Activated B cell treated with CpG ODN at 0.5 μM for 24 hours (primary cell): ENCODE measurements around the gene IRX5. TPM values are rescaled to one million over a fixed set of nuclear protein-coding genes. Genes with fewer than 3 reads are reported as not detected.

Source experiments
- ATAC-seq: fragments of 200-7000 bp; cut with Tn5 transposase; one replicate; pipeline ENCODE4 v1.10.0; 2021; ENCODE audit warnings: low read depth, mild to moderate bottlenecking, moderate library complexity
- CTCF ChIA-PET: fragments of 350-600 bp; sonication (Branson Sonifier 250); formaldehyde crosslinking; loops from one replicate; lab custom pipeline; 2021; ENCODE audit warnings: antibody characterized with exemption; lab: Charles Lee
- POLR2A ChIA-PET: fragments of 350-600 bp; sonication (Branson Sonifier 250); formaldehyde crosslinking; loops from one replicate; lab custom pipeline; 2021; ENCODE audit warnings: antibody characterized with exemption; lab: Charles Lee
- DNase-seq: peaks from one replicate; pipeline ENCODE4 v3.0.0; 2022
- H3K27ac Mint-ChIP-seq: one replicate; pipeline ENCODE4 v1.8.0; 2020; ENCODE audit warnings: mixed read lengths
- H3K27me3 Mint-ChIP-seq: one replicate; pipeline ENCODE4 v1.8.0; 2021; ENCODE audit warnings: mixed read lengths
- H3K36me3 Mint-ChIP-seq: one replicate; pipeline ENCODE4 v1.8.0; 2021; ENCODE audit warnings: low read depth, mixed read lengths
- H3K4me1 Mint-ChIP-seq: one replicate; pipeline ENCODE4 v1.8.0; 2021; ENCODE audit warnings: mixed read lengths
- H3K4me3 Mint-ChIP-seq: one replicate; pipeline ENCODE4 v1.8.0; 2020; ENCODE audit warnings: mild to moderate bottlenecking, mixed read lengths
- H3K9me3 Mint-ChIP-seq: one replicate; pipeline ENCODE4 v1.8.0; 2020; ENCODE audit warnings: mixed read lengths
- CTCF ChIP-seq: fragments of 200-600 bp; IDR thresholded peaks from one replicate; pipeline ENCODE4 v1.8.0; 2022; ENCODE audit warnings: antibody characterized with exemption, mild to moderate bottlenecking
- intact Hi-C: fragments of 100-400 bp; cut with micrococcal nuclease; formaldehyde crosslinking; loops from one replicate; pipeline ENCODE4 v1.15.1; 2024
- total RNA-seq: library from RNA; stranded (reverse); gene quantifications from 2 replicates; pipeline ENCODE4 v1.2.3, GENCODE V29; 2022

The IRX5 gene
- total RNA-seq, 1 donor from 2014 or later: not detected

- peaks cover 41% of the 10 kb centered on the region for H3K27me3 Mint-ChIP-seq
- H3K9me3 Mint-ChIP-seq: no peaks in the 10 kb centered on the region
- DNase-seq: no peak
- peaks cover 27% of the 10 kb centered on the region for H3K4me1 Mint-ChIP-seq
- CTCF ChIA-PET: no interaction called here
- no peak overlapping the region for H3K4me3 Mint-ChIP-seq
- no peak for TF ChIP-seq CTCF
- no peak for ATAC-seq
- intact Hi-C loops: loop anchor here (10.0 kb wide), 2 partner anchors 408 to 1492 kb away; partner anchors contain the start of gene RBL2
- no peak overlapping the region for H3K27ac Mint-ChIP-seq
- H3K36me3 Mint-ChIP-seq: no peaks in the 10 kb centered on the region
- POLR2A ChIA-PET: no interaction called here
These were observed 4.4 kb upstream of the IRX5 start for GRCh38 chr16:54926166-54926838.

GRCh38 chr16:54927125-54928015 is 3.3 kb upstream of the IRX5 start:
- Mint-ChIP-seq H3K9me3 (no peaks in the 10 kb centered on the region), H3K4me1 (peaks cover 29% of the 10 kb centered on the region), H3K27me3 (peaks cover 45% of the 10 kb centered on the region), H3K4me3 (peak overlapping the region; percentile 79), H3K36me3 (no peaks in the 10 kb centered on the region), H3K27ac (no peak overlapping the region)
- ATAC-seq: no peak
- intact Hi-C loops: loop anchor here (2.0 to 10.0 kb wide), 3 partner anchors 407 to 1493 kb away; partner anchors contain the start of genes AKTIP and RBL2
- POLR2A ChIA-PET: no interaction called here
- no peak for DNase-seq
- no peak for TF ChIP-seq CTCF
- CTCF ChIA-PET: interaction anchor here (1.2 kb wide), 1 partner anchor 1154 kb away, joined by 3 read pairs; no protein-coding TSS in a partner anchor

- peaks cover 48% of the 10 kb centered on the region for H3K27me3 Mint-ChIP-seq
These were observed 2.7 kb upstream of the IRX5 start for GRCh38 chr16:54928016-54928356.

GRCh38 chr16:54928411-54929089 is 2.1 kb upstream of the IRX5 start:
- ChIA-PET POLR2A (no interaction called here), CTCF (no interaction called here)
- no peak for TF ChIP-seq CTCF
- DNase-seq (no peak), ATAC-seq (peak; percentile 49)
- Mint-ChIP-seq H3K9me3 (no peaks in the 10 kb centered on the region), H3K36me3 (peaks cover under 1% of the 10 kb centered on the region), H3K4me1 (peaks cover 31% of the 10 kb centered on the region), H3K4me3 (peak overlapping the region; percentile 88), H3K27me3 (peaks cover 49% of the 10 kb centered on the region), H3K27ac (no peak overlapping the region)
- intact Hi-C loops: loop anchor here (1.0 to 10.0 kb wide), 4 partner anchors 406 to 1494 kb away; partner anchors contain the start of genes AKTIP, RBL2 and RPGRIP1L

More at GRCh38 chr16:54928016-54928356, 2.7 kb upstream of the IRX5 start:
- no peak for DNase-seq
- Mint-ChIP-seq H3K27ac (peak overlapping the region; percentile 31), H3K4me1 (peaks cover 31% of the 10 kb centered on the region), H3K36me3 (no peaks in the 10 kb centered on the region), H3K9me3 (no peaks in the 10 kb centered on the region), H3K4me3 (peak overlapping the region; percentile 79)
- ChIA-PET POLR2A (no interaction called here), CTCF (interaction anchor here (1.2 kb wide), 1 partner anchor 1155 kb away, joined by 3 read pairs; no protein-coding TSS in a partner anchor)
- no peak for TF ChIP-seq CTCF
- no peak for ATAC-seq
- intact Hi-C loops: loop anchor here (2.0 to 10.0 kb wide), 3 partner anchors 407 to 1493 kb away; partner anchors contain the start of genes AKTIP and RBL2
